Embryonic facial prominence (tissue), 1 donor: Measurements from ENCODE around the gene INVS.
A peak's percentile ranks its signal among the peaks of the same experiment; 100 is the strongest.
"Not testable (repeated sequence)": the region's sequence is repeated elsewhere in the genome, so short reads cannot be mapped to it uniquely, and the experiment has no call there.

Experiments
- DNase-seq: peaks from one replicate; pipeline ENCODE4 v3.0.0-alpha.2; 2016; ENCODE audit errors: extremely low spot score

Gene INVS

DNA sequence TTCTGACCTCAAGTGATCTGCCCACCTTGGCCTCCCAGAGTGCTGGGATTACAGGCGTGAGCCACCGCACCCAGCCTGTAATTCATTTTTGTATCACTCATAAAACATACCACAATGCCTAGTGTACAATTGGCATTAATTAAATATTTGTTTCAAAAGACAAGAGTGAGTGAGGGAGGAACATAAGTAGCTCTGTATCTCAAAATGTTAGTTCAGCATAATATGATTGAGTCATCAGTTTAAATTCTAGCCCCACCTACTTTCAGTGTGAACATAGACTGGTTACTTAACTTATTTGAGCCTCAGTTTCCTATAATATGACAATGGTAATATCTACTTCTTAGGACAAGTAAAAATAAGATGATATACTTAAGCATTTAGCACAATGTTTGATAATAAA, 26.9 kb downstream of the INVS start:
- no peak for DNase-seq

DNA sequence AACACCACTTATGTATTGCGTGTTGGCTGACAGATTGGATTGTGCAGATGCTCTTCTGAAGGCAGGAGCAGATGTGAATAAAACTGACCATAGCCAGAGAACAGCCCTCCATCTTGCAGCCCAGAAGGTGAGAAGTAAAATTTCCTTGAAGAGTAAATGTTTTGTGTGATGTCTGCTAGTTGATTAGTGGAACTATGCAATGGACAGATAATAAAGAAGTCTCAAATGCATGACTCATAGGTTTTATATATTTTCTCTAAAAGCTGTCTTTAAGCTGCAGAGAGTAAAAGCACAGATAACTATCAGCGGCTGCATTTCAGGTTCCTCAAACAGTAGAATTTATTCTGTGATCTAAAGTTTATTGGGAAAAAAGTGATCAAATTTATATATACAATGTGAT, 27.4 kb downstream of the INVS start:
- no peak for DNase-seq

DNA sequence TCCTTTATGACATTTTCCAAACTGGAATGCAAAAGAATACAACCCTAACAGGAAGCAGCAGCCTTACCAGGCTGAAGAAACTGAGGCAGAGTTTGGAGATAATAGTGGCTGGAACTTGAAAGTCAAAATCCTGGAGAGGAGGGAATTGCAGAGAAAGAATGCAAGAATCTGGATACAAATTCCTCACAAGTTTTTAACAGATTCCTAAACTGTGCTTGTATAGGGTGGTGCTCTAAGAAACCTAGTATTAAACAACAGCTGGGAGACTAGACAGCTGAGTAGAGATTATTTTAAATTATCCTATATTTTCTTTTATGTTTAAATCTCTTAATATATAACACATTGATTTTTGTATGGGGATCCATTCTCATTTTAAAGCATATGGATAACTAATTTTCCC, 30.7 kb downstream of the INVS start:
- DNase-seq: no peak

DNA sequence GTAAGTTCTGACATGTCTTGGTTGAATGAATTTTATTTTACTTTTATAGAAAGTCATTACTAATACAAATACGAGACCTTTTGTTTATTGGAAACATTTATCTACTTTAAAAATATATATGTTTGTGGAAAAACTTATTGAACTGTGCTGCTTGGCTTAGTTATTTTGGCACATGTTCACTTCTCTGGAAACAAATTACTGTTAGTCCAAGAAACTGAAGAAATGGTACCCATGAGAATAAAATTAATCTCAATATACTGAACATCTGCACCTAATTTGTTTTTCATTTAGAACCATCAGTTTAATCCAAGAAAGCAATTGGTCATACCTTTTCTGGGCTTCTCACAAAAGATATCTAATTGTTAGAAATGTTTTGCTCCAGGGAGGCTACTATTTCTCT, 32.2 kb downstream of the INVS start:
- no peak for DNase-seq

DNA sequence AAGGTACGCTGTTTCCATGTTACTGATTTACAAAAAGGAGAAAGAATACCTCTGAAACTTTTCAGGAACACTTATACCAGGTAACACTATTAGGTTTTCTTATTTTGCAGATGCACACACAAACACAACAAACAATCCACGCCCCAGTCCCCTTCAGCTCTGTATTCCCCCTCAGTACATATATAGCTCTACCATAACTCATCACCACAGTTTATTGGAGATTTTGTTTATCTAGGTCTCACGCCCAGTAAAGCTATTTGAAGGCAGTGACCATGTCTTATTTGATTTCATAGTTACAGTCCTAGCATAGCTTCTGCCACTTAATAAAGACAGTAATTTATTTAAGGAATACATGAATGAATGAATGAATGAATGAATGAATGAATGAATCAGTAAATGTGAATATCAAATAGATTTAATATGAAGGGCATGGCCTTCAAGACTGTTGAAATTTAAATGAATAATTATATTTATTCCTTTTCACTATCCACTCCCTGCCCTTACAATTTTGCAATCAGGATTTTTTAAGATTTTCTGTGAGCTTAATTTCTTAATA, 32.9 kb downstream of the INVS start:
- DNase-seq: no peak

DNA sequence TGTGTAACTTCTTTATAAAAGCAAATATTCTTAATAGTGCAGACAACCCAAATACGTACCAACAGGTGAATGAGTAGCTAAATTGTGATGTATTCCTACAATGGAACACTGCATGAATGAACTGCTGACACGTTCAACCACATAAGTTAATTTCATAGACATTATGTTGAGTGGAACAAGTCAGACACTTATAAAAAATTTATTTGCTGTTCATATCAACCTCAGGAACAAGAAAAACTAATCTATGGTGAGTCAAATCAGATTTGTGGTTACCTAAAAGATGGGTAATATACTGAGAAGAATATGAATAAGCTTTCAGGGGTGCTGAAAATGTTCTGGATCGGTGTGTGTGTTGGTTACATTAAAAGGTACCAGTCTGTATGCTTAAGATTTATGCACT, 35.7 kb downstream of the INVS start:
- no peak for DNase-seq

DNA sequence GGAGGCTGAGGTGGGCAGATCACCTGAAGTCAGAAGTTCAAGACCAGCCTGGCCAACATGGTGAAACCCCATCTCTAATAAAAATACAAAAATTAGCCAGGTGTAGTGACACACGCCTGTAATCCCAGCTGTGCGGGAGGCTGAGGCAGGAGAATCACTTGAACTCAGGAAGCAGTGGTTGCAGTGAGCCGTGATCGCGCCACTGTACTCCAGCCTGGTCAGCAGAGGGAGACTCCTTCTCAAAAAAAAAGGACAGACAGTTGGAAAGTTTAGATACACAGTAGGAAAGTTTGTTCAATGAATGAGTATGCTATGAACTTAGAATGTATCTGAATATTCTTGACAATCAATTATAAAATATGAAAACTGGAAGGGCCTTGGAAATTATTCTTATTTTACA, 37.8 kb downstream of the INVS start:
- DNase-seq: not testable (repeated sequence)

DNA sequence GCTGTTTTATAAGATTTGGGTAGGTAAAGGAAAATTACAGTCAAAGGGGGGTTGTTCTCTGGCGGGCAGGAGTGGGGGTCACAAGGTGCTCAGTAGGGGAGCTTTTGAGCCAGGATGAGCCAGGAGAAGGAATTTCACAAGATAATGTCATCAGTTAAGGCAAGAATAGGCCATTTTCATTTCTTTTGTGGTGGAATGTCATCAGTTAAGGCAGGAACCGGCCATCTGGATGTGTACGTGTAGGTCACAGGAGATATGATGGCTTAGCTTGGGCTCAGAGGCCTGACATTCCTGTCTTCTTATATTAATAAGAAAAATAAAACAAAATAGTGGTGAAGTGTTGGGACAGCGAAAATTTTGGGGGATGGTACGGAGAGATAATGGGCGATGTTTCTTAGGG, 41.3 kb downstream of the INVS start:
- not testable (repeated sequence) for DNase-seq

DNA sequence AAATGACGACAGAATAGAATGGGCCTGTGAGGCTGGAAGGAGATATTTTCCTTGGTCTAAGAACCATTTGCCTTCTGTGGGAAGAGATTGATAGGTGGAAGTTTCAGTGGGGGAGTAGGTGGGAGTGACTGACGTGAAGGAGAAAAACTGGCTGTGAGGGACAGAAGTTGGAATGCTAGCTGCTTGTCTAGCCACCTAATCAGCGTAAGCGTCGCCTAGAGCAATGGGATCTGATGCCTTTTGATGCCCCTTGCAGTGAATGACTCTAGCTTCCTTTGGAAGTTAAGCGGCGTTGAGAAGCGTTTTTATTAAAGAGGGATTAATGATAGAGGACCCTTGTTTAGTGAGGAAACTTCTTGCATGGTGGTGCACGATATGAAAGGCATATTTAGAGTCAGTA, 42.8 kb downstream of the INVS start:
- DNase-seq: not testable (repeated sequence)

DNA sequence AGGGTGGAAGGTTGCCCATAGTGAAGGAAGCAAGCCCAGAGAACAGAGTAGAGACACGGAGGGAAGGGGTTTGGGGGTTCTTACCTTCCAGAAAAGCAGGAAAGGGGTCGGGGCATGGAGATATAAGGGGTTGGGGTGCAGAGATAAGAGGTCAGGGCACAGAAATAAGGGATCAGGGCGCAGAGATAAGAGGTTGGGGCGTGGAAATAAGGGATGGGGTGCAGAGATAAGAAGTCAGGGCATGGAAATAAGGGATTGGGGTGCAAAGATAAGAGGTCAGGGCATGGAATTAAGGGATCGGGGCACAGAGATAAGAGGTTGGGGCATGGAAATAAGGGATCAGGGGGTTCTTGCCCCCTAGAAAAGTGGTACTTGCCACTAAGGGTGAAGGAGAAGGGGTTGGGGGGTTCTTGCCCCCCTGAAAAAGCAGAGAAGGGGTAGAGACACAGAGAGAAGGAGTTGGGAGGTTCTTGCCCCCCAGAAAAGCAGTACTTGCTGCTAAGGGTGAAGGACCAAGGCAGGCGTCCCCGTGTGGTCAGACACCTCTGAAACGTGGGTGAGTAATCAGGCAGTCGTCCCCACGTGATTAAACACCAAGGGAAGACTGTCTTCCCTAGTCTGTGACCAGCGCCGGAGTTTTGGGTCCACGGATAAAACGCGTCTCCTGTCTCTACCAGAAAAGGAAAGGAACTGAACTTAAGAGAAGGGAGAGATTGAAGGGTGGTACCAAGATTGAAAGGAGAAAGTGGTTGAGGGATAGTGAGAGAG, 46.3 kb downstream of the INVS start:
- DNase-seq: not testable (repeated sequence)

DNA sequence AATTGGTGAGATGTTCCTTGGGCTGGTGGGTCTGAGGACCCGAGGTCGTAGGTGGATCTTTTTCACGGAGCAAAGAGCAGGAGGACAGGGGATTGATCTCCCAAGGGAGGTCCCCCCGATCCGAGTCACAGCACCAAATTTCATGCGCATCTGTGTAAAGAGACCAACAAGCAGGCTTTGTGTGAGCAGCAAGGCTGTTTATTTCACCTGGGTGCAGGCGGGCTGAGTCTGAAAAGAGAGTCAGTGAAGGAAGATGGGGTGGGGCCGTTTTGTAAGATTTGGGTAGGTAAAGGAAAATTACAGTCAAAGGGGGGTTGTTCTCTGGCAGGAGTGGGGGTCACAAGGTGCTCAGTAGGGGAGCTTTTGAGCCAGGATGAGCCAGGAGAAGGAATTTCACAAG, 46.9 kb downstream of the INVS start:
- not testable (repeated sequence) for DNase-seq

DNA sequence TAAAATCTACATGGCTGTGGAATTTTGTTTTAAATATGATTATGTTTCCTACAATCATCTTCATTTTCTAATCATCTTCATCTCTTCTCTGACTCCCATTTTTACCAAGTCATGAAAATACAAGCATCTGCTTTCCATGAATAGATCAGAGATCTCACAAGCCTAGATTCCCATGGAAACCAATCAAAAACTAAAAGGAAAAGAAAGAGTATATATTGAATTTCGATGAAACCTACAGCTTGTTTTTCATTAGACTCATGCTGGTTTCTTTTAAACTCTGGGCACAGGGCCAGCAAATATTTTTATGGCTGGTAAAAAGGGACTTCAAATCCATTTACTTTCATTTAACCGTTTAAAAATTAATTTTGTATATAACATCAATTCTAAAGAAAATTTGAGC, 51.2 kb downstream of the INVS start:
- DNase-seq: peak; percentile 45

DNA sequence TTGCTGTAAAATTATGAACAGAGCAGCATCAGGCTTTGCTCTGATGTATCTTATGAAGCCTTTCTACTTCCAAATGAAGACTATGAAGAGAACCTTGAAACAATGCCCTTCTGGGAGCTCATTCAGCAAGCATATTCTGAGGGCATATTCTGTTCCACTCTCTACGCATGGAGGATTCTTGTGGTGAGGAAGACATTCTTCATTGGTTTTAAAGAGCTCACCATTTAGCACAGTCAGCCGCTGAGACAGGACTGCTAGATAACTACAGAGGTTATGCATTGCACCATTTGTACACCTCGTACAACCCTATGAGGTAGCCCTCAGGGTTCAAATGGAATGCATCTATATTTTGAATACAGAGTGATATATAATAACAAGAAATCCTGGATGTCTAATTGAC, 61.0 kb downstream of the INVS start:
- no peak for DNase-seq

DNA sequence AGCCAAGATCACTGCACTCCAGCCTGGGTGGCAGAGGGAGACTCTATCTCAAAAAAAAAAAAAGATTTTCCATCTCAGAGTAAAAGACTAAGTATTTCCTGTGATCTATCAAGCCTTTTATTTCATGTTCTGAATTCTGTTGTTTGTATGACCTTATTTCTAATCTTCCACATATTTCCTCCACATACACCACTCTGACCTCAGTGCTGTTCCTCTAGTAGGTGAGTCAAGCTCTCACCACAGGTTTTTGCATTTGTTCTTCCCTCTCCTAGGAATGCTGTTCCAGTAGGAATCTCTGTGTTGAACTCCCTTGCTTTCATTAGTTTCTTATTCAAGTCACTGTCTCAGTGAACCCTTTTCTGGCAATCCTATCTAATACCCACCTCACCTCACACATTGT, 68.1 kb downstream of the INVS start:
- DNase-seq: no peak

DNA sequence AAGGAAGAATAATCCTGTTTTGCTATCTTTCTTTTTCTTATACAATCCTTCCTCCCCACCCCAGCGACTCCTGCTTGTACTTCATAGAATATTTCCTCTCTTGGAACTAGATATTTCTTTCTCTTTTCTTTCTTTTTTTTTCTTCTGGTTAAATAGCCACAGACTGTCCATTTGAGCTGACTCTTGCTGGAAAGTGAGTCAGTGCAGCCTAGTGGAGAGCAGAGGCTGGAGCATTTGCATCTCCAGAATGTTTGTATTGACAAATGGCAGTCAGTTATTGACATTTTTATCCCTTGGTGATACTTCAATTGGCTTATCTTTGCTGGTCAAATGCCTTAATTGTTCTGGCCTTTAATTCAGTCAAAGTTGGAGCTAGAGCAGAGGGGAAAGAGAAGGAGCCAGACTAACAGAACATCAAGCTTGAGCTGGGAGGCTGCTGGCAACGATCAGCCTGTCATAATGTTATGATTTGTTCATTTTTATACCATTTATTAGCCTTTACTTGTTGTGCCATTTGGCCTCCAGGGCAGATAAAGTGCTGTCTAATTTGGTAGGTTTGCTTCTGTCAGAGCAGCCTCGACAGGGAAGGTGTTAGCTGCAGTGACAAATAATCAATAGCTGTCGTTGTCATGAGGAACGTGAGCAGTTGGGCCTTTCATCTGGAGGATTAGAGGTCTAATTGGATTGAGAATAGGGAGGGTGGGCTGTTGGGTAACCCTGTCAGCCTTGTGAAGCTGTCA, 69.0 kb downstream of the INVS start:
- DNase-seq: no peak

DNA sequence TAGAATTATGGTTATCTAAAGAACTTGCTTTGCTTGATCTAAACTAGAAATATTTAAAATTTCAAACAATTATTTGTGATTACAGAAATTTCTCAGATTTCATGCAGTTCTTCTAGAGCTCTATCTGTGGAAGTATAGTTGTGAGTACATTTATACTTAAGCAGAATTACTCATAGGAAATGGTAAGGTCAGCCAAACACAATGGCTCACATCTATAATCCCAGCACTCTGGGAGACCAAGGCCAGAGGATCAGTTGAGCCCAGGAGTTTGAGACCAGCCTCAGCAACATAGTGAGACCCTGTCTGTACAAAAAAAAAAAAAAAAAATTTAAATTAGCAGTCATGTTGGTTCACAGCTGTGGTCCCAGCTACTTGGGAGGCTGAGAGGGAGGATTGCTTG, 71.0 kb downstream of the INVS start:
- DNase-seq: no peak

DNA sequence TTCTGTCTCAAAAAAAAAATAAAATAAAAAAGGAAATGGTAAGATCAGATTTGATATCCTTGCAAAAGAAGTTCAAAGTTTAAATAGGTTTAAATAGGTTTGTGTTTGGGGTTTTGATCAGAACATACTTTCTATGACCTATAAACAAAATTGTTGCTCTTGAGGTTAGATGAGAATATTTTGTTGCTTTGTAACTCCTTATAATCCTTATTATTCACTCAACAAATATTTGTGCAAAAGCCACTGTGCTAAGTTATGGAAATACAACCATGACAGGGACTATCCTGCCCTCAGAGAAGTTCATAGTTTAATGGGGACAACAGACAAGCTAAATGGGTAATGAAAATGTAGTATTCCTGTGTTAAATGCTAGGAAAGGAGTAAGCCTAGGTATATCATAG, 71.5 kb downstream of the INVS start:
- no peak for DNase-seq

DNA sequence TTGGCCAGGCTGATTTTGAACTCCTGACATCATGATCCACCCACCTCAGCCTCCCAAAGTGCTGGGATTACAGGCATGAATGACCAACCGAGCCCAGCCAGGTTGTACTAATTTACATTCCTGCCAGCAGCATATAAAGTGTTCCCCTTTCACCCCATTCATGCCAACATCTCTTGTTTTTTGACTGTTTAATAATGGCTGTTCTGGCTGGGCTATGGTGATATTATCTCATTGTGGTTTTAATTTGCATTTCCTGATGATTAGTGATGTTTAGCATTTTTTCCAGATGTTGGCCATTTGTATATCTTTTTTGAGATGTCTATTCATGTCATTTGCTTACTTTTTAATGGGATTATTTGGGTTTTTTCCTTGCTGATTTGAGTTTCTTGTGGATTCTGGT, 87.3 kb downstream of the INVS start:
- DNase-seq: no peak

DNA sequence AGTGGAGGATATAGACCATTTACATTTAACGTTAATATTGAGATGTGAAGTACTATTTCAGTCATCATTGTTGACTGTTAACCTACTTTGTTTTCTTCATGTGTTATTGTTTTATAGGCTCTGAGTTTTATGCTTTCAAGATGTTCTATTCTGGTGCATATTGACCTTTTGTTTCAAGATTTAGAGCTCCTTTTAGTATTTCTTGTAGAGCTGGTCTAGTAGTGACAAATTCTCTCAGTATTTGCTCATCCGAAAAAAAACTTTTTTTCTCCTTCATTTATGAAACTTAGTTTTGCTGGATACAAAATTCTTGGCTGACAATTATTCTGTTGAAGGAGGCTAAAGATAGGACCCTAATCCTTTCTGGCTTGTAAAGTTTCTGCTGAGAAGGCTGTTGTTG, 91.3 kb downstream of the INVS start:
- DNase-seq: no peak

DNA sequence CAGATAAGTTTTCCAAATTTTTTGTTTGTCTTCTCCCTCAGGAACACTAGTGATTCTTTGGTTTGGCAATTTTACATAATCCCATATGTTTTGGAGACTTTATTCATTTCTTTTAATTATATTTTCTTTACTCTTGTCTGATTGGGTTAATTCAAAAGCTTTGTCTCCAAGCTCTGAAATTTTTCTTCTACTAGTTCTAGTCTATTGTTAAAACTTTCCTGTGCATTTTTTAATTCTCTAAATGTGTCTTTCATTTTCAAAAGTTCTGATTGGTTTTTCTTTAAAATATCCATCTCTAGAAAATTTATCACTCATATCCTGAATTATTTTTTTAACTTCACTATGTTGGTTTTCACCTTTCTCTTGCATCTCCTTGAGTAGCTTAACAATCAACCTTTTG, 92.2 kb downstream of the INVS start:
- no peak for DNase-seq

DNA sequence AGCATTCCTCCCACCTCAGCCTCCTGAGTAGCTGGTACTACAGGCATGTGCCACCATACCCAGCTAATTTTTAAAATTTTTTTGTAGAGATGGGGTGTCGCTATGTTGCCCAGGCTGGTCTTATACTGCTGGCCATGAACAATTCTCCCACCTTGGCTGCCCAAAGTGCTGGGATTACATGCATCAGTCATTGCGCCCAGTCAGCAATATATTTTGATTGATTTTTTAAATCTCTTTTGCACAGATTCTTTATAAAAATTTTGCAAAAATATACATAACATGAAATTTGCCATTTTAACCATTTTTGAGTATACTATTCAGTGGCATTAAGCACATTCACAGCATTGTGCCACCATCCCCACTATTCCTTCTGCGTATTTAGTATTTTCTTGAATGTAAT, 94.0 kb downstream of the INVS start:
- no peak for DNase-seq

DNA sequence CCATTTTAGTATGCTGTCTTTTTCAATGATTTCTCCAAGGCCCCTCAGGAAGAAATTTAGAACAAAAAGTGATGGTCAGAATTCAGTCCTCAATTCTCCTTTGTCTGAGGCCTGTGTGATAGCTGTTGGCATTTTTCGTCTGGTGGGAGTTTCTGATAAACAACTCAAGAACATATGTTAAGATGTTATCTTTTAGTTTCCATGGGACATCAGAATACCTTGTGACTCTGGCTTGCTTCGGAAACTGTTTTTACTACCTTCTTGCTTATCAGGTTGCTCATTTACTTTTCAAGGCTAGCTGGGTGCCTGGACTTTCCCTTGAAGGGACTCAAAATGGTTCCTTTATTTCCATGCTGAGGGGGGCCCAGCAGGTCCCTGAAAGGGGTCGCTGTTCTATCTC, 97.2 kb downstream of the INVS start:
- no peak for DNase-seq

DNA sequence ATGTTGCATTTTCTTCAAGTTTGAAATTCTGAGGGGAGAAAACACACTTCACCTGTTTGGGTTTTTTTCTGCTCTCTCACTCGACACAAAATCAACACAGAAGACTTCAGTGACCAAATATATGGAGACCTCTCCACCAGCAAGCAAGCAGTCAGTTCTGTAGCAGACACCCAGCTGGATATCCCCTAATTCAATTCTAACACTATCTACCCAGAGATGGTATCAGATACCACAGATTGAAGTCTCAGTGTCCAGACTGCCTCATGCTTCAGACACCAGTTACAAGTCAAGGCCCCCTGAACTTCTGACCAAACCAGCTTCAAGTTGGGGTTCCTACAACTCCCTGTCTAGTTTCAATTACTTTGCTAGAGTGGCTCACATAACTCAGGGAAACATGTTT, 97.8 kb downstream of the INVS start:
- DNase-seq: no peak
